ENCODE data around the gene CPB2.

- TF ChIP-seq, protein P1, sequence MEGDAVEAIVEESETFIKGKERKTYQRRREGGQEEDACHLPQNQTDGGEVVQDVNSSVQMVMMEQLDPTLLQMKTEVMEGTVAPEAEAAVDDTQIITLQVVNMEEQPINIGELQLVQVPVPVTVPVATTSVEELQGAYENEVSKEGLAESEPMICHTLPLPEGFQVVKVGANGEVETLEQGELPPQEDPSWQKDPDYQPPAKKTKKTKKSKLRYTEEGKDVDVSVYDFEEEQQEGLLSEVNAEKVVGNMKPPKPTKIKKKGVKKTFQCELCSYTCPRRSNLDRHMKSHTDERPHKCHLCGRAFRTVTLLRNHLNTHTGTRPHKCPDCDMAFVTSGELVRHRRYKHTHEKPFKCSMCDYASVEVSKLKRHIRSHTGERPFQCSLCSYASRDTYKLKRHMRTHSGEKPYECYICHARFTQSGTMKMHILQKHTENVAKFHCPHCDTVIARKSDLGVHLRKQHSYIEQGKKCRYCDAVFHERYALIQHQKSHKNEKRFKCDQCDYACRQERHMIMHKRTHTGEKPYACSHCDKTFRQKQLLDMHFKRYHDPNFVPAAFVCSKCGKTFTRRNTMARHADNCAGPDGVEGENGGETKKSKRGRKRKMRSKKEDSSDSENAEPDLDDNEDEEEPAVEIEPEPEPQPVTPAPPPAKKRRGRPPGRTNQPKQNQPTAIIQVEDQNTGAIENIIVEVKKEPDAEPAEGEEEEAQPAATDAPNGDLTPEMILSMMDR (IDR thresholded peaks at IDR 0.05), result no peak
- no peak for TF ChIP-seq ZFX (IDR thresholded peaks at IDR 0.05; ENCODE audit: borderline replicate concordance)
Measured at GRCh38 chr13:46094478-46094877, 10.4 kb downstream of the CPB2 start.

Measured in 22Rv1 (cell line).